Dendritic cell treated with granulocyte-macrophage colony-stimulating factor and Interleukin-4, amounts not matched to agents 40 ng/mL and 50 ng/mL, for 4 days (primary cell): ENCODE data around the gene BPIFB3.

ENCODE experiments used
- H3K27ac Mint-ChIP-seq: one replicate; pipeline ENCODE4 v1.8.0; 2022; ENCODE audit warnings: mild to moderate bottlenecking, mixed read lengths
- H3K27me3 Mint-ChIP-seq: one replicate; pipeline ENCODE4 v1.8.0; 2022; ENCODE audit warnings: mild to moderate bottlenecking, mixed read lengths
- H3K36me3 Mint-ChIP-seq: one replicate; pipeline ENCODE4 v1.8.0; 2022; ENCODE audit warnings: low read depth, mixed read lengths
- H3K4me1 Mint-ChIP-seq: one replicate; pipeline ENCODE4 v1.8.0; 2022; ENCODE audit warnings: low read depth, mixed read lengths
- H3K4me3 Mint-ChIP-seq: one replicate; pipeline ENCODE4 v1.8.0; 2022; ENCODE audit warnings: mild to moderate bottlenecking, moderate library complexity, mixed read lengths
- H3K9me3 Mint-ChIP-seq: one replicate; pipeline ENCODE4 v1.8.0; 2022; ENCODE audit warnings: mixed read lengths
- intact Hi-C: fragments of 100-400 bp; cut with micrococcal nuclease; formaldehyde crosslinking; loops from one replicate; pipeline ENCODE4 v1.15.0; 2022

Gene BPIFB3

GRCh38 chr20:33012327-33013189 is 41.1 kb upstream of the BPIFB3 start:
- H3K27me3 Mint-ChIP-seq: peaks cover 2% of the 10 kb centered on the region
- H3K9me3 Mint-ChIP-seq: no peaks in the 10 kb centered on the region
- H3K4me1 Mint-ChIP-seq: no peaks in the 10 kb centered on the region
- H3K27ac Mint-ChIP-seq: no peak overlapping the region
- intact Hi-C loops: no loop called here
- no peak overlapping the region for H3K4me3 Mint-ChIP-seq
- H3K36me3 Mint-ChIP-seq: no peaks in the 10 kb centered on the region

- Mint-ChIP-seq H3K4me3 (no peak overlapping the region), H3K27ac (no peak overlapping the region), H3K36me3 (no peaks in the 10 kb centered on the region), H3K4me1 (no peaks in the 10 kb centered on the region), H3K27me3 (peaks cover 2% of the 10 kb centered on the region), H3K9me3 (no peaks in the 10 kb centered on the region)
- intact Hi-C loops: no loop called here
These were observed 39.9 kb upstream of the BPIFB3 start for GRCh38 chr20:33013701-33014326.

- peaks cover 2% of the 10 kb centered on the region for H3K27me3 Mint-ChIP-seq
- H3K36me3 Mint-ChIP-seq: no peaks in the 10 kb centered on the region
- H3K4me3 Mint-ChIP-seq: no peak overlapping the region
- no peak overlapping the region for H3K27ac Mint-ChIP-seq
- H3K4me1 Mint-ChIP-seq: no peaks in the 10 kb centered on the region
- intact Hi-C loops: no loop called here
- no peaks in the 10 kb centered on the region for H3K9me3 Mint-ChIP-seq
These were observed 39.2 kb upstream of the BPIFB3 start for GRCh38 chr20:33014336-33015113.

GRCh38 chr20:33015114-33015484 is 38.6 kb upstream of the BPIFB3 start:
- intact Hi-C loops: no loop called here

GRCh38 chr20:33015700-33016580 is 37.8 kb upstream of the BPIFB3 start:
- intact Hi-C loops: no loop called here
- no peak overlapping the region for H3K27ac Mint-ChIP-seq
- H3K36me3 Mint-ChIP-seq: no peaks in the 10 kb centered on the region
- H3K27me3 Mint-ChIP-seq: peaks cover 2% of the 10 kb centered on the region
- H3K4me3 Mint-ChIP-seq: no peak overlapping the region
- no peaks in the 10 kb centered on the region for H3K4me1 Mint-ChIP-seq
- H3K9me3 Mint-ChIP-seq: no peaks in the 10 kb centered on the region

More at GRCh38 chr20:33015114-33015484, 38.6 kb upstream of the BPIFB3 start:
- Mint-ChIP-seq H3K4me3 (no peak overlapping the region), H3K27me3 (peaks cover 2% of the 10 kb centered on the region), H3K36me3 (no peaks in the 10 kb centered on the region), H3K9me3 (no peaks in the 10 kb centered on the region), H3K27ac (no peak overlapping the region), H3K4me1 (no peaks in the 10 kb centered on the region)

GRCh38 chr20:33016581-33017109 is 37.1 kb upstream of the BPIFB3 start:
- intact Hi-C loops: no loop called here
- Mint-ChIP-seq H3K27ac (no peak overlapping the region), H3K9me3 (no peaks in the 10 kb centered on the region), H3K4me1 (no peaks in the 10 kb centered on the region), H3K36me3 (no peaks in the 10 kb centered on the region), H3K27me3 (peaks cover 2% of the 10 kb centered on the region), H3K4me3 (no peak overlapping the region)

- H3K4me3 Mint-ChIP-seq: no peak overlapping the region
- no peaks in the 10 kb centered on the region for H3K9me3 Mint-ChIP-seq
- H3K27ac Mint-ChIP-seq: no peak overlapping the region
- H3K27me3 Mint-ChIP-seq: peaks cover 2% of the 10 kb centered on the region
- H3K36me3 Mint-ChIP-seq: no peaks in the 10 kb centered on the region
- intact Hi-C loops: no loop called here
- H3K4me1 Mint-ChIP-seq: no peaks in the 10 kb centered on the region
These were observed 36.2 kb upstream of the BPIFB3 start for GRCh38 chr20:33017542-33017941.

GRCh38 chr20:33018169-33018931 is 35.4 kb upstream of the BPIFB3 start:
- H3K36me3 Mint-ChIP-seq: no peaks in the 10 kb centered on the region
- H3K4me3 Mint-ChIP-seq: no peak overlapping the region

GRCh38 chr20:33019465-33020277 is 34.0 kb upstream of the BPIFB3 start:
- H3K36me3 Mint-ChIP-seq: no peaks in the 10 kb centered on the region
- H3K4me3 Mint-ChIP-seq: no peak overlapping the region
- no peaks in the 10 kb centered on the region for H3K9me3 Mint-ChIP-seq
- peaks cover 4% of the 10 kb centered on the region for H3K27me3 Mint-ChIP-seq
- no peaks in the 10 kb centered on the region for H3K4me1 Mint-ChIP-seq
- intact Hi-C loops: no loop called here
- H3K27ac Mint-ChIP-seq: no peak overlapping the region

More at GRCh38 chr20:33018169-33018931, 35.4 kb upstream of the BPIFB3 start:
- intact Hi-C loops: no loop called here
- peaks cover 2% of the 10 kb centered on the region for H3K27me3 Mint-ChIP-seq
- H3K9me3 Mint-ChIP-seq: no peaks in the 10 kb centered on the region
- no peak overlapping the region for H3K27ac Mint-ChIP-seq
- H3K4me1 Mint-ChIP-seq: no peaks in the 10 kb centered on the region

- Mint-ChIP-seq H3K4me1 (no peaks in the 10 kb centered on the region), H3K4me3 (no peak overlapping the region), H3K9me3 (no peaks in the 10 kb centered on the region), H3K27me3 (peaks cover 2% of the 10 kb centered on the region), H3K36me3 (no peaks in the 10 kb centered on the region), H3K27ac (no peak overlapping the region)
- intact Hi-C loops: no loop called here
These were observed 33.2 kb upstream of the BPIFB3 start for GRCh38 chr20:33020278-33021161.

GRCh38 chr20:33021879-33022278 is 31.8 kb upstream of the BPIFB3 start:
- no peaks in the 10 kb centered on the region for H3K9me3 Mint-ChIP-seq
- H3K27me3 Mint-ChIP-seq: peaks cover 2% of the 10 kb centered on the region
- no peak overlapping the region for H3K27ac Mint-ChIP-seq
- H3K36me3 Mint-ChIP-seq: no peaks in the 10 kb centered on the region
- intact Hi-C loops: no loop called here
- no peak overlapping the region for H3K4me3 Mint-ChIP-seq
- H3K4me1 Mint-ChIP-seq: no peaks in the 10 kb centered on the region
